Inferior parietal cortex (tissue), 1 donor: ENCODE results near the gene WDR38.
"Not testable (repeated sequence)": the region's sequence is repeated elsewhere in the genome, so short reads cannot be mapped to it uniquely, and the experiment has no call there.

Experiments
- DNase-seq: peaks from one replicate; pipeline ENCODE4 v3.0.0-alpha.2; 2016; ENCODE audit errors: extremely low spot score

The WDR38 gene

DNA sequence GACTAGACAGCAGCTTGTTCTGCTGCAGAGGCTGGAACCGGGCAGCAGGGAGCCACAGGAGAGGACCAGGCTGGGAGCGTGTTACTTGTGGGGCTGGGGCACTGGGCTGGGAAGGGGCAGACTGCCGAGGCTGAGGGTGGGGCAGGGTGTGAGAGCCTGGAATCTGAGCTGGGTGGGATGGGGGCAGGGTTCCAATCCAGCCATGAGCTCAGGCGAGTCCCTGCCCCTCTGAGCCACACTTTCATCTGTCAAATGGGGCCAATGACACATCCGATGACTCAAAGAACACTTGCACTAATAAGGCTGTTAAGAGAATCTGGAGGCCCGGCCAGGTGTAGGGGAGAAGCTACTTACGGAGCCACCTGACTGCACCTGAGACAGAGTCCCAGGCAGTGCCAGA, 18.7 kb upstream of the WDR38 start:
- no peak for DNase-seq

DNA sequence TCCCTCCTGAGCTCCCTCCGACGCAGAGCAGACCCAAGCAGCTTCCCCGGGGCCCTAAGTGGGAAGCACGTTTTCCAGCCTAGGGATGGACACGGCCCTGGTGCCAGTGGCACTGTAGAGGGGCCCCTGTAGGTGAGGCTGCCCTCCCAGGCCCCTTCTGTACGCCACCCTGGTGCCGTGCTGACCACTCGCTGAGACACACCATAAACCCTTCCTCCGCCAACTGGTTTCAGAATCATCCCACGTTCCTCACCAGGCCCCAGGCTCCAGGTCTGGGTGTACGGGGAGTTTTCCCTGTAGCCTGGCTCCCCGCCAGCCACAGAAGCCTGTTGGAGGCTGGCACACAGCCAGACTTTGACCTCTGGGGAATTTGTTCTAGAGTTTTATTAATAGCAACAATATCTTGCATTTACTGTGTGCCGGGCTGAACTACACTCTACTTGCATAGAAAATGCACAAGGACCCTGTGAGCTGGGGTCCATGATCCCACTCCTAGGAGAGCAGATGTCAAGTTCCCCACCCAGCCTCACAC, 18.2 kb upstream of the WDR38 start:
- DNase-seq = no peak

DNA sequence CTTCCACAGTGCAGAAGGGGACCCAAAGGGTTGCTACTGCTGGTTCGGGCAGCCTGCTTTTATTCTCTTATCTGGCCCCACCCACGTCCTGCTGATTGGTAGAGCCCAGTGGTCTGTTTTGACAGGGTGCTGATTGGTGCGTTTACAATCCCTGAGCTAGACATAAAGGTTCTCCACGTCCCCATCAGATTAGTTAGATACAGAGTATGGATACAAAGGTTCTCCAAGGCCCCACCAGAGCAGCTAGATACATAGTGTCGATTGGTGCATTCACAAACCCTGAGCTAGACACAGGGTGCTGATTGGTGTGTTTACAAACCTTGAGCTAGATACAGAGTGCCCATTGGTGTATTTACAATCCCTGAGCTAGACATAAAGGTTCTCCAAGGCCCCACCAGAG, 15.1 kb upstream of the WDR38 start:
- DNase-seq = not testable (repeated sequence)

DNA sequence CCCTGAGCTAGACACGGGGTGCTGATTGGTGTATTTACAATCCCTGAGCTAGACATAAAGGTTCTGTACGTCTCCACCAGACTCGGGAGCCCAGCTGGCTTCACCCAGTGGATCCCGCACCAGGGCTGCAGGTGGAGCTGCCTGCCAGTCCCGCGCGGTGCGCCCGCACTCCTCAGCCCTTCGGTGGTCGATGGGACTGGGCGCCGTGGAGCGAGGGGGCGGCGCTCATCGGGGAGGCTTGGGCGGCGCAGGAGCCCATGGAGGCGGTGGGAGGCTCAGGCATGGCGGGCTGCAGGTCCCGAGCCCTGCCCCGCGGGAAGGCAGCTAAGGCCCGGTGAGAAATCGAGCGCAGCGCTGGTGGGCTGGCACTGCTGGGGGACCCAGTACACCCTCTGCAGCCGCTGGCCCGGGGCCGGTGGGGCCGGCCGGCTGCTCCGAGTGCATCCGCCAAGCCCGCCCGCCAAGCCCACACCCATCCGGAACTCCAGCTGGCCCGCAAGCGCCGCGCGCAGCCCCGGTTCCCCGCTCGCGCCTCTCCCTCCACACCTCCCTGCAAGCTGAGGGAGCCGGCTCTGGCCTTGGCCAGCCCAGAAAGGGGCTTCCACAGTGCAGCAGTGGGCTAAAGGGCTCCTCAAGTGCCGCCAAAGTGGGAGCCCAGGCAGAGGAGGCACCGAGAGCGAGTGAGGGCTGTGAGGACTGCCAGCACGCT, 14.5 kb upstream of the WDR38 start:
- DNase-seq = not testable (repeated sequence)

DNA sequence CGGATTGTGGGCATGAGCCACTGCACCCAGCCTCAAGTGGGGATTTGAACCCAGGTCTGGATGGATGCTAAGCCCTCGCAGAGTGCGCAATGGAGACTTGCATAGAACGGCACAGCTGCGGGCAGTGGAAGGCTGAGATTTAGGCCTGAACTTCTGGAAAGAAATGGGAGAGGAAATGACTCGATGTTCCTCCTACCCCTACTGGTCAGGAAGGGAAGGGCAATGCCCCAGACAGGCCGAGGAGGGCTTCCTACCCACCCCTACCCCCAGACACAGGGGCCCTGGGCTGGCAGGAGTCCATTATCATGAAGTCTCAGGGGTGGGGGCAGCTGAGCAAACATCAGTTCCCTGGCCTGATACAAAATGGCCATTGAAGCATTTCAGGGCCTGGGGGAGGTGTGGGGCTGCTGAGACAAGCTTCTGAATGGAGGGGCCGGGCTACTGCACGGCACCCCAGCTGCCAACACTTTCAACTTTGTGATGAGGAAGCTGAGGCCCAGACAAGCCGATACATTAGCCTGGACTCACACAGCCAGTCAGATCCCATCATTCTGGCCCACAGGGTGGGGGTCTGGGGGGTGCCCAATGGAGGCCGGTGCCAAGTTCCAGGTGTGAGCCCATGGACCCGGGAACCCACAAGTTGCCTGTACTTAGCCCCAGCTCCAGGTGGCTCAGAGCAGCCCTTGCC, 13.5 kb upstream of the WDR38 start:
- no peak for DNase-seq

DNA sequence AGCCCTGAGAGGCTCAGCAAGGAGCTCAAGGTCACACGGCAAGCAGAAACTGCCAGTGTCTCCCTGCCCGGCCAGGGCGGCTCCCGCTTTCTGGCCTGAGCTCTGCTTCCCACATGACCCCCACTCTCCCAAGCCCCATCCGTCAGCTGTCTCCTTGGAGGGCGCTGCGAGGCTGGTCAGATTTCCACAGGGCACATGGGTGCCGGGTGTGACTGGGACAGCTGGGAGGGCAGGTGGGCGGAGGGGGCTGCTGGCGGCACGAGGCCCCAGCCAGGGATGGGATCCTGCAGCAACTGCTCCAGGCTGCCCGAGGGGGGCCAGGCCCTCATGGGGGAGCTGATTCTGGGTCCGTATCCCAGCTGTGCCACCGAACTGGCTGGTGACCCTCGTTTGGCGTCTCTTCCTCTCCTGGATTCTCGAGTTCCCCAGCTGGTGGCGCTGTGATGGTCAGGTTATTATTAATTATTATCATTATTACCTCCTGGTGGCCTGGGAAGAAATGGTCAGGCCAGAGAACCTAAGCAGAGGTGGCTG, 12.9 kb upstream of the WDR38 start:
- no peak for DNase-seq

DNA sequence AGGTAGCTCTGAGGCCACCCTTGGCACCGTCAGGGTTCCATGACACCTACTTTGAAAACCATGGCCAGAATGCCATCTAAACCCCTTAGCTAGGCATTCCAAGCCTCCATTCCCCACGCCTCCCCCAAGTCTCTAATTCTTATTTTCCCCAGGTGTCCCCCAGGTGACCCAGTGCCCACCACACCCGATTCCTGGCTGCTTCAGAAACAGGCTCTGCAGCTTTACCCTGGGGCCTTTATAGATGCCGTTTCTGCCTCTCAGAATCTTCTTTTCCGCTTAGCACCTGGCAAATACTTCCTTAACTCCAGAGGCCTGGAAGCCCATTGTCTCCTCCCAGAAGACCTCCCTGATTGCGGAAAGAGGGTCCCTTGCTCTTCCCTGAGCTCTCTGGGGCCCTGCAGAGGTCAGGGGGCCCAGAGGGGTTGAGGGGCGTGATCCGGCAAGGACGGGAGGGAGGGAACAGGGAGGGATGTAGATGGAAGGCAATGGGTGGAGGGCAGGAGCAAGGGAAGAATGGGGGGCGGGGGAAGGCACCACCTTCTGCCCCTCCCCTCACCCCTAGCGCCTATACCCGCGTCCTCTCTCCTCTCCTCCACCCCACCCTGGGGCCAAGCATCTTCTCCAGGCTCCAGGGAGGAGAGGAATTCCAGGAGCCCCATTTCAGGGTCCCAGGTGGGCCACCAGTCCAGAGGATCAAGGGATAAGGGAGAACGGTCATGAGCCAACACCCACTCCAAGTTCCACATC, 12.0 kb upstream of the WDR38 start:
- no peak for DNase-seq

DNA sequence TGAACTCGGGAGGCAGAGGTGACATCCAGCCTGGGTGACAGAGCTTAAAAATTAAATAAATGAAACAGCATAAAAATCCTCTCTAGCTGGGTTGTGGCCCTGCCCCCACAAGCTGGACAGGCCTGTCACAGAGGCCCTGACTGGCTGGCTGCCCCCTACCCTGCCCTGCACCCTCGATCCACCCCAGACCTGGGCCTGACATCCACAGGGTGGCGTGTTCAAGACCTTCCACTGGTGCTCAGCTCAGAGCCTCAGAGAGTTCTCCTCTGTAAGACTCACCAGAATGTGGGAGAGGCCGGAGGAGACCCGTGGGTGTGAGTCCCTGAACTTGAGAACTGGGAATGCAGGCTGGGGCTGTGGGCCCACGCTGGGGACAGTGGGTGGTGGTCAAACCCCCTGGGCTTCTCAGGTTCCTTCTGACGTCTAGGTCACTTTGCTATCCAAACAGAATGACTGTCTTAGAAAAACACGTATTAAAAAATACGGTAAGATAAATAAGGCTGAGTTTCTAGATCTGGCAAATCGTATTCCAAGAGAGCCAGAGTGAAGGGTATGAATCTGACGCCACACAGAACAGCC, 9.7 kb upstream of the WDR38 start:
- no peak for DNase-seq

DNA sequence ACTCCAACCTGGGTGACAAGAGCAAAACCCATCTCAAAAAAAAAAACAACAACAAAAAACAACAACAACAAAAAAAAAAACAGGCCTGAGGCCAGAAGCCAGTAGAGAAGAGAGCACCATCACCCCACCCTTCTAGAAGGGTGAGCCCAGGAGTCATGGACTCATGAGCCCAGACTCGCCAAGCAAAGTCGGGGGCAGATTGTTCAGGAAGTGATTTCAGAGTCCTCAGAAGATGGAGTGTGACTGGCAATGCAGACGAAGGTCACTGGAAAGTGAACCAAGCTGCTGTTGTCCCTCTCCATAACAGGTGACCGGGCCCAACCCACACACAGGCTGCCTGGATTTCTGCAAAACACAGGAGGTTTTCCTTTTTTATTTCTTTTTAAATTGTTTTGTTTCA, 9.0 kb upstream of the WDR38 start:
- no peak for DNase-seq

DNA sequence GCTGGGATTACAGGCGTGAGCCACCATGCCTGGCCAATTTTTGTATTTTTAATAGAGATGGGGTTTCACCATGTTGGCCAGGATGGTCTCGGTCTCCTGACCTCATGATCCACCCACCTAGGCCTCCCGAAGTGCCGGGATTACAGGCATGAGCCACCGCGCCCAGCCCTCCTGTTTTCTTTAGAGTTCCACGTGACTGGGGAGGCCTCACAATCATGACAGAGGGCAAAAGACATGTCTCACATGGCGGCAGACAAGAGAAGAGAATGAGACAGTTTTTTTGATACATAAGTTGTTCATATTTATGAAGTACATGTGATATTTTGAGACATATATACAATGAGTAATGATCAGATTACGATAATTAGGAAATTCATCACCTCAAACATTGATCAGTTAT, 6.8 kb upstream of the WDR38 start:
- not testable (repeated sequence) for DNase-seq

DNA sequence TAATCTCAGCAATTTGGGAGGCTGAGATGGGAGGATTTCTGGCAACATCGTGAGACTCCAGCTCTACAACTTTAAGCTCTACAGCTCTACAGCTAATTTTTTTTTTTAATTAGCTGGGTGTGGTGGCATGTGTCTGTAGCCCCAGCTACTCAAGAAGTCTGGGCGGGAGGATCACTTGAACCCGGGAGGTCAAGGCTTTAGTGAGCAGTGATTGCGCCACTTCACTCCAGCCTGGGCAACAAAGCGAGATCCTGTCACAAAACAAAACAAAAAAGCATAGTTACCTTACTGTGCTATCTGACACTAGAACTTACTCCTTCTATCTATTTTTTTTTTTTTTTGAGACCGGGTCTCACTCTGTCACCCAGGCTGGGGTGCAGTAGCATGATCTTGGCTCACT, 6.3 kb upstream of the WDR38 start:
- DNase-seq = no peak

DNA sequence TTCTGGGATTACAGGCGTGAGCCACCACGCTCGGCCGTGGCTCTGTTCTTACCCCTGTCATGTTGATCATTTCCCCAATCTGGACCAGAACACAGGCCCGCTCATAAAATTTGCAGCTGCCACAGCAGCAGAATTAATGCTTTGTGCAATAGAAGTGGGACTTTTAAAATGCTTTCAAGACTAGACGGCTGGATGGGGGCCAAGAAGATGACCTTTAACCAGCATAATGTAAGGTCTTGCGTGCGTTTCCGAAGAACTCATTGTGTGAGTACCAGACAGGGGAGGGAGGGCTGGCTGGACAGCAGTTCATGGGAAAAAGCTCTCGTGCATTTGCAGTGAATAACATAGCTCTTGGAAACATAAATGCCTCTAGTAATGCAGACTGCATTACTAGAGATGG, 3.5 kb upstream of the WDR38 start:
- no peak for DNase-seq

DNA sequence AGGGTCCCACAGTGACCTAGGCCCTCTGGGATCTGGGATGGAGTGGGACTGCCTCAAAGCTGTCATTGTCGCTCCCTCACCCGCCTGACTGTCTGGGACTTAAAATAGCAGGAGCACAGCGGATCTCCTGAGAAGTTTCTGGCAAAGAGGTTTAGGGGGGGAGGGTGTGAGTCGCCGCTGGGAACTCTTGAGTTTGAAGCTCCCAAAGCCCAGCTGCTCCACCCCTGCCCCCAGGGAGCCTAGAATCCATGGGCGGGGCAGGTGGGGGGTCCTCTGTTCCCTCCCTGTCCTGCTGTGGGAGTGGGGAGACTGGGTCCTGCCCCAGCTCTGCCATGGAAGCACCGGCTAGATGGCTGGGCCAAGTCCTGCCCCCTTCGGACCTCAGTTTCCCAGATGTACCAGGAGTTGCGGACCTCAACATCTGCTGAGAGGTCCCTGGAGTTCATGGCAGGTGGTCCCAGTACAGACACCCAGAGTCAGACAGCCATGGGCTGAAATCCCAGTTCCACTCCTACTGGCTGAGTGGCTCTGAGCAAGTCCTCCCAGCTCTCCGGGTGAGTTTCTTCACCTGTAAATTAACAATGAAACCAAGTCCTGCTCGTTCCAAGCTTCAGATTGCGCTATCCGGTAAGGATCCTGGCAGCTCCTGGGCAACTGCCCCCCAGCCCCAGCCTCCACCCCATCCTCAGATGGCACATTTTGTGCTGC, 985 bp upstream of the WDR38 start:
- no peak for DNase-seq

DNA sequence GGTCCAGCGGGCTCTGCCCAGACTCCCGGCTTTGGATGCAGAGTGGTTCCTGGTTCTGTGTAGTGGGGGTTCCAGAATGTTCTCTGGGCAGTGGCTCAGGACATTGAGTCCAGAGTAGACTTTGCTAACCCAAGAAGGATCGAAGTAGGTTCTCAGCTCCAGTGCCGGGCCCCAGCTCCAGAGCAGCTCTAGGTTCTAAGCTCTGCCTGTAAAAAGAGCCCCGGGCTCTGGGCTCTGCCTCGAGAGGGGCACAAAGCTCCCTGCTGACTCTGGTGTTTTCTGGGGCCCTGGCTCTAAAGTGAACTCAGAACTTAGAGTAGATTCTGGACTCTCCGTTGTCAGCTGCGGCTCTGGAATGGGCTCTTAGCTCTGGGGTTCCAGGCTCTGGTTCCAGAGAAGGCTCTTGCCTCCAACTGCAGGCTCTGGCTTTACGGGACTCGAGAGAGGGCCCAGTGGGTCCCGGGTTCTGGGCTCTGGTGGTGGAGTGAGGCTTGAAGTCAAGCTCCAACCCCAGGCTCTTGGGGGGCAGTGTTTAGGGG, 414 bp downstream of the WDR38 start:
- DNase-seq = no peak

DNA sequence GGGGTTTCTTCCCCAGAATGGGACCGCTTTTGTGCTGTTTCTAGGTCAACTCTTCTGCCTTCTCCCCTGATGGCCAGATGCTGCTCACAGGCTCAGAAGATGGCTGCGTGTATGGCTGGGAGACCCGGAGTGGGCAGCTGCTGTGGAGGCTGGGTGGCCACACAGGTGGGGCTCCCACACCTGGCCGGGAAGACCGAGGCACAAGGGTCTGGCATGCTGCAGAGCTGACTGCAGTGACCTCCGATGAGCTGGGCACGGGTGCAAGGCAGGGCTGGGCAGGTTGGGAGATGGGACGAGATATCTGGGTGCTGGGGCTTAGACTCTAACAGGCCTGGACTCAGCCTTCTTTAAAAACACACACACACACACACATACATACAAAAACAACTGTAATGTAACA, 901 bp downstream of the WDR38 start:
- DNase-seq = no peak

DNA sequence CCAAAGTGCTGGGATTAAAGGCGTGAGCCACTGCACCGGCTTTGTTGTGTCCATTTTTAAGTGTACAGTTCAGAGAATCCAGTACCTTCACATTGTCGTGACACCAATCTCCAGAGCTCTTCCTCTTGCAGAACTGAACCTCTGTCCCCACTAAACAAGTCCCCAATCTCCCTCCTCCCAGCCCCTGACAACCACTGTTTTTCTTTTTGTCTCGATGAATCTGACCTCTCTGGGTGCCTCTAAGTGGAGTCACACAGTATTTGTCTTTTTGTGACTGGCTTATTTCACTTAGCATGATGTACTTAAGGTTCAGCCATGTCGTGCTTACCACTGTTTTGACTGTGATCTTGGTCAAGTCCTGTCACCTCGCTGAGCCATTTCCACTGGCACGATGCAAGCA, 1.6 kb downstream of the WDR38 start:
- DNase-seq = no peak

DNA sequence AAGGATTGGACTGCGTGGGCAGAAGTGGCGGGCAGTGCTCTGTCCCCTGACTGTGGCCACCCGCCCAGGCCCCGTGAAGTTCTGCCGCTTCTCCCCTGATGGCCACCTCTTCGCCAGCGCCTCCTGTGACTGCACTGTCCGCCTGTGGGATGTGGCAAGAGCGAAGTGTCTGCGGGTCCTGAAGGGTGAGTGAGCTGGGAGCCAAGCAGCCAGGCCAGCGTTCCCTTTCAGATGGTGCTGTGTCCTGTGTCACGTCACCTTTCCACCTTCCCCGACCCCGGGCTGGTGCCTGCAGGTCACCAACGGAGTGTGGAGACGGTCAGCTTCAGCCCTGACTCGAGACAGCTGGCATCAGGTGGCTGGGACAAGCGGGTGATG, 2.3 kb downstream of the WDR38 start:
- DNase-seq = no peak

DNA sequence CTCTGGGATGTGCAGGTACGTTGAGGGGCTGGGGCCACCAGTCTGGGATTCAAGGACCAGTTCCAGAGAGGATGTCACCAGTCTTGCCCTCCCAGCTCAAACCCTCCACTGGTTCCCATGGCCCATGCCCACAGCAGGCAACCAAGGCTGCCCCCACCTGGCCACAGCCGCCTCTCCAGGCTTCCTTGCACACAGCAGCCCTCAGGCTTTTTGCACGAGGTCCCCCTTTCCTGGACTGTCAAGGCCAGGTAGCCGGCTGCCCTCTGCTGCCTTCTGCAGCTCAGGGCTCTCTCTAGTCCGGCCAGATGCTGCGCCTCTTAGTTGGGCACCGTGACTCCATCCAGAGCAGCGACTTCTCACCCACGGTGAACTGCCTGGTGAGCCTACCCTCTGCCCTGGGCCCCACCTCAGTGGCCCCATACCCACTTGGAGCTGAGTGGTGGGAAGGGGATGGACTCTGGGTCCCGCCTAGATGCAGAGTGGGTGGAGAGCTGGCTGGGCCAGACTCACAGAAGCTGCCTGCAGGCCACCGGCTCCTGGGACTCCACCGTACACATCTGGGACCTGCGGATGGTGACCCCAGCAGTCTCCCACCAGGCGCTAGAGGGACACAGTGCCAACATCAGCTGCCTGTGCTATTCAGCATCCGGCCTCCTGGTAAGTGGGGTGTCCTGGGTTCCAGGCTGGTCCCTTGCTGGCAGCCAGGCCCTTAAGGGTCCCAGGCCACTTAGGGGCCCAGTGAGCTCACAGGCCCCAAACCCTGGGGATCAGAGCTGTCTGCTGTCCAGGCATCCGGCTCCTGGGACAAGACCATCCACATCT, 2.9 kb downstream of the WDR38 start:
- no peak for DNase-seq

DNA sequence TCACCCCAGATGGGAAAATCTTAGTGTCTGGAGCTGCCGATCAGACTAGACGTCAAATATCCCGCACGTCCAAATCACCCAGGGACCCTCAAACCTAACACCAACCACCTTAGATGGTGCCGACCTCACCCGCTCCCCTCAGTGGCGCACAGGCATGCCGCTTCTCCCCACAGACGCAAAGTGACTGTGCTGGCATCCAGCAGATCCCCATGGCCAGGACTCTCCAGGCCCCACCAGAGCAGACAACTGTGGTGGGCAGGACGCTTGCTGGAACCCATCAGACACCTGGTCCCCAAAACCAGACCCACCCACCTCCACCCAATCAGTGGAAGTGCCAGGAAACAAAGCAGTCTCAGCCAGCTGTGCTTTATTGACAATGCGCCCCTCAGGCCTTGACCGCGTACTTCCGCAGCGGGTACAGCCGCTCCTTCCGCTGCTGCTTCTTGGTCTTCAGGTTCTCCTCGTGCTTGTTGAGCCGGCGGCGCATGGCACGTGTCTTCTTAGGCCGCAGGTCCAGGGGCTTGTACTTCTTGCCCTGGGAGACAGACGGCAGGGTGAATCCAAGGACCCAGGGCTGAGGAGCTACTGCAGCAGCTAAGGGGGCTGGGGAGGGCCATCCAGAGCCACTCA, 4.4 kb downstream of the WDR38 start:
- DNase-seq = no peak
